K562 (cell line): ENCODE data around the gene RBM34. TPM values are rescaled to one million over a fixed set of nuclear protein-coding genes. Genes with fewer than 3 reads are reported as not detected.

Experiments used
- ARID3B ChIP-seq: fragments of 250-450 bp; sonication (Bioruptor Pico); IDR thresholded peaks from 2 replicates; pipeline ENCODE4 v1.4.0; 2020; ENCODE audit warnings: borderline replicate concordance
- ARID4B ChIP-seq: sonication (generic); formaldehyde crosslinking; IDR thresholded peaks from 2 replicates; pipeline ENCODE4 v1.8.0; 2022; ENCODE audit warnings: mild to moderate bottlenecking, missing genetic modification reagents
- CBFB ChIP-seq: sonication (generic); formaldehyde crosslinking; IDR thresholded peaks from 2 replicates; pipeline ENCODE4 v1.4.0; 2020; ENCODE audit warnings: mild to moderate bottlenecking, missing genetic modification reagents
- HDGF ChIP-seq: fragments of 450-650 bp; IDR thresholded peaks from 2 replicates; pipeline ENCODE4 v1.6.1; 2016
- KHSRP ChIP-seq: fragments of 450-650 bp; IDR thresholded peaks from 2 replicates; pipeline ENCODE4 v1.6.1; 2017
- NFIX ChIP-seq: fragments of 250-450 bp; sonication (Bioruptor Pico); IDR thresholded peaks from 2 replicates; pipeline ENCODE4 v1.4.0; 2020; ENCODE audit warnings: low read depth, mild to moderate bottlenecking, moderate library complexity
- PBX2 ChIP-seq, 2 experiments: IDR thresholded peaks in 1 of 2; conservative IDR thresholded peaks in 1 of 2; 2 replicates each; pipeline ENCODE4 v1.6.1; 2016; ENCODE audit warnings: low read depth in 2 of 2, mild to moderate bottlenecking in 1 of 2, missing compliant biosample characterization in 1 of 2, missing genetic modification characterization in 1 of 2, moderate library complexity in 1 of 2
- POLR2B ChIP-seq: fragments of 450-650 bp; IDR thresholded peaks from 2 replicates; pipeline ENCODE4 v1.6.1; 2018; ENCODE audit warnings: low read depth; ENCODE audit not compliant: partially characterized antibody
- RHOXF2B ChIP-seq: fragments of 250-450 bp; sonication (Bioruptor Pico); conservative IDR thresholded peaks from 2 replicates; pipeline ENCODE4 v1.5.1; 2021
- SMARCE1 ChIP-seq: fragments of 450-650 bp; IDR thresholded peaks from 2 replicates; pipeline ENCODE4 v1.7.1; 2016; ENCODE audit warnings: mild to moderate bottlenecking
- STAT5A ChIP-seq: IDR thresholded peaks from 2 replicates; pipeline ENCODE4 v1.6.1; 2012; ENCODE audit warnings: low read length, inconsistent platforms, borderline replicate concordance
- SUPT5H ChIP-seq: fragments of 450-650 bp; IDR thresholded peaks from 2 replicates; pipeline ENCODE4 v1.6.1; 2016
- TRIM24 ChIP-seq, 2 experiments: fragments of 450-650 bp; IDR thresholded peaks; 2 replicates each; pipeline ENCODE4 v1.6.1; 2016
- XRCC4 ChIP-seq: IDR thresholded peaks from one replicate; pipeline ENCODE4 v1.6.1; 2011; ENCODE audit not compliant: insufficient read depth, insufficient read length; ENCODE audit errors: extremely low read depth
- ZNF511 ChIP-seq: sonication (generic); formaldehyde crosslinking; IDR thresholded peaks from 2 replicates; pipeline ENCODE4 v1.8.0; 2022; ENCODE audit warnings: mild to moderate bottlenecking, missing genetic modification reagents
- polyA plus RNA-seq, 8 experiments: library from polyadenylated mRNA; depleted of rRNA in 4 of 8; stranded (reverse) in 5 of 8; unstranded in 3 of 8; fragments of >200 nt; fragmentation: Nextera tagmentation in 2 of 8; fragmentation: Illumina TruSeq in 1 of 8; extraction: Ambion mirVana in 2 of 8; extraction: Trizol in 1 of 8; gene quantifications; 2 replicates each; pipeline versions ENCODE4 v1.2.1 to v1.2.3, GENCODE V29; 2011 to 2014; ENCODE audit warnings: inconsistent platforms in 1 of 8, missing spikeins in 1 of 8
- total RNA-seq, 7 experiments: library from RNA; depleted of rRNA in 6 of 7; stranded (reverse); fragments of >200 nt in 6 of 7; fragmentation: Illumina TruSeq in 2 of 7; extraction: Trizol in 2 of 7; gene quantifications; 2 replicates each; pipeline versions ENCODE4 v1.2.1 to v1.2.3, GENCODE V29; 2011 to 2021; ENCODE audit warnings: low replicate concordance in 1 of 7

Gene RBM34
- total and polyA plus RNA-seq, 9 of the 15 experiments (the other 6 are each of a cell fraction or from before 2014, with no cell fraction given) = 64.0 to 178 (median 124) TPM

- TF ChIP-seq XRCC4 (no peak), ARID3B (CRISPR knock-in tag) (no peak), ARID4B (CRISPR knock-in tag) (peak; percentile 93), KHSRP (no peak), SUPT5H (peak; percentile 99), RHOXF2B (CRISPR knock-in tag) (0 out of 2 replicates have a peak, but pooled peaks have one; percentile 30), CBFB (CRISPR knock-in tag) (0 out of 2 replicates have a peak, but pooled peaks have one; percentile 55), NFIX (0 out of 2 replicates have a peak, but pooled peaks have one; percentile 20), SMARCE1 (peak; percentile 52; the same call in 1 of the 2 replicates), ZNF511 (CRISPR knock-in tag) (0 out of 2 replicates have a peak, but pooled peaks have one; percentile 82), HDGF (no peak), PBX2 (CRISPR knock-in tag; IDR thresholded peaks at IDR 0.05; ENCODE audit: low read depth) (no peak), PBX2 (tag; conservative IDR thresholded peaks at IDR 0.05; ENCODE audit: low read depth) (no peak), TRIM24 (IDR thresholded peaks at IDR 0.05) (peak in 1 of 2 experiments; percentile 19; a peak in 1 of 4 replicates), POLR2B (peak; percentile 99), STAT5A (peak; percentile 48; the same call in 1 of the 2 replicates)
Observed at GRCh38 chr1:235160957-235161684, at the start of gene RBM34 (continued).
